Gastrocnemius medialis (tissue), 4 donors: ENCODE results near the gene PROCA1. TPM values are rescaled to one million over a fixed set of nuclear protein-coding genes. Genes with fewer than 3 reads are reported as not detected.

Source experiments
- ATAC-seq, 2 donors: fragments of 150-250 bp; one replicate each; pipeline ENCODE4 v1.9.1; 2016
- DNase-seq, 2 donors: peaks; one replicate each; pipeline ENCODE4 v3.0.0-alpha.2; 2019
- H3K27ac ChIP-seq, 4 donors: fragments of 200-600 bp; sonication (generic); 1 replicate in 1 of 4; 2 replicates in 3 of 4; pipeline ENCODE4 v1.5.1; 2016 to 2018; ENCODE audit warnings: mild to moderate bottlenecking in 2 of 4, moderate library complexity in 1 of 4
- H3K27me3 ChIP-seq, 3 donors: fragments of 200-600 bp; sonication (generic) in 2 of 3; 1 replicate in 1 of 3; 2 replicates in 2 of 3; pipeline versions ENCODE4 v1.5.1 to v1.6.0; 2016 to 2019; ENCODE audit warnings: mild to moderate bottlenecking in 1 of 3, moderate library complexity in 1 of 3
- H3K36me3 ChIP-seq, 2 donors: fragments of 200-600 bp; sonication (generic) in 1 of 2; one replicate each; pipeline ENCODE4 v1.5.1; 2017 to 2018
- H3K4me1 ChIP-seq, 2 donors: fragments of 200-600 bp; sonication (generic) in 1 of 2; one replicate each; pipeline ENCODE4 v1.5.1; 2016 to 2017; ENCODE audit warnings: mild to moderate bottlenecking in 2 of 2
- H3K4me3 ChIP-seq, 4 donors: fragments of 200-600 bp; sonication (generic) in 3 of 4; 1 replicate in 1 of 4; 2 replicates in 3 of 4; pipeline ENCODE4 v1.5.1; 2016 to 2019; ENCODE audit warnings: mild to moderate bottlenecking in 2 of 4
- H3K9me3 ChIP-seq, 3 donors: fragments of 200-600 bp; sonication (generic) in 2 of 3; 1 replicate in 1 of 3; 2 replicates in 2 of 3; pipeline ENCODE4 v1.5.1; 2016 to 2019
- POLR2A ChIP-seq, 2 donors: fragments of 450-650 bp; IDR thresholded peaks; one replicate each; pipeline ENCODE4 v1.6.1; 2017; ENCODE audit warnings: antibody characterized with exemption in 2 of 2, mild to moderate bottlenecking in 2 of 2, moderate library complexity in 2 of 2
- in situ Hi-C, 4 donors: fragments of 200-750 bp; cut with MboI; loops; one replicate each; pipeline versions ENCODE4 v1.15.0 to v1.8.0; 2017; ENCODE audit warnings: low sequenced_read_pairs in 4 of 4
- intact Hi-C: fragments of 100-400 bp; cut with DNase I; formaldehyde crosslinking; loops from one replicate; pipeline ENCODE4 v1.15.1; 2023; ENCODE audit warnings: low total_unique reads
- total RNA-seq, 4 donors: library from RNA; depleted of rRNA; stranded (reverse); fragments of >200 nt; gene quantifications; one replicate each; pipeline versions ENCODE4 v1.1.0 to v1.2.3, GENCODE V29; 2016
- TF ChIP-seq, protein P1 (sequence below), 5 experiments: fragments of 450-650 bp in 3 of 5; fragments of 200-600 bp in 2 of 5; sonication (generic) in 2 of 5; IDR thresholded peaks in 4 of 5; conservative IDR thresholded peaks in 1 of 5; 1 replicate in 4 of 5; 2 replicates in 1 of 5; pipeline ENCODE4 v1.5.1; 2016 to 2019; ENCODE audit warnings: antibody characterized with exemption in 5 of 5, mild to moderate bottlenecking in 3 of 5, moderate library complexity in 3 of 5

PROCA1 gene
- total RNA-seq, 4 donors from 2014 or later, result 0.42 to 1.6 (median 0.49) TPM; not detected in 1

DNA sequence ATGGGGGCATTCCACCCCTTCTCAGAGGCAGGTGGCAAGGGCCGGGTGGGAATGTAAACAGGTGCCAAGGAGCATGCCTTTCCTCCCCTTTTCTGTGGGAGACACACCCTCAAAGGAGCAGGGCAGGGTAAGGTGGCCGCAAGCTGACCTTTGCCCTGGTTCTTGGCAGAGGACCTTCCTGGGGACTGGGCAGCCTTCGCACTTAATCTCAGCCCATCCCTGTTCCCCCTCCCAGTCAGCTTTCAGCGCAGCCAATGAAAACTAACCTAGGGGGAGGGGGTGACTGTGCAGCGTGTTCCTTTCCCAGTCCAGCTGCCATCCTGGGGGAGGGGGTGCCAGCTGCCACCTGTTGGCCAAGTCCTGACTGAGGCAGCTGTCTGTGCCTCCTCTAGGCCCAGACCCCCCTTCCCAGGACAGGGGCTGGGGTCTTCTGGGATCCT, 34.9 kb upstream of the PROCA1 start:
- Histone ChIP-seq H3K36me3 (no peaks in the 10 kb centered on the region), H3K9me3 (no peaks in the 10 kb centered on the region), H3K4me3 (no peak overlapping the region), H3K27ac (peak overlapping the region in 1 of 4 donors; percentile 54), H3K27me3 (no peaks in the 10 kb centered on the region), H3K4me1 (peaks cover 27 to 29% of the 10 kb centered on the region in 2 donors)
- intact Hi-C loops (no loop called here), in situ Hi-C loops (no loop called here)
- TF ChIP-seq POLR2A (IDR thresholded peaks at IDR 0.05), result no peak
- TF ChIP-seq, protein P1, sequence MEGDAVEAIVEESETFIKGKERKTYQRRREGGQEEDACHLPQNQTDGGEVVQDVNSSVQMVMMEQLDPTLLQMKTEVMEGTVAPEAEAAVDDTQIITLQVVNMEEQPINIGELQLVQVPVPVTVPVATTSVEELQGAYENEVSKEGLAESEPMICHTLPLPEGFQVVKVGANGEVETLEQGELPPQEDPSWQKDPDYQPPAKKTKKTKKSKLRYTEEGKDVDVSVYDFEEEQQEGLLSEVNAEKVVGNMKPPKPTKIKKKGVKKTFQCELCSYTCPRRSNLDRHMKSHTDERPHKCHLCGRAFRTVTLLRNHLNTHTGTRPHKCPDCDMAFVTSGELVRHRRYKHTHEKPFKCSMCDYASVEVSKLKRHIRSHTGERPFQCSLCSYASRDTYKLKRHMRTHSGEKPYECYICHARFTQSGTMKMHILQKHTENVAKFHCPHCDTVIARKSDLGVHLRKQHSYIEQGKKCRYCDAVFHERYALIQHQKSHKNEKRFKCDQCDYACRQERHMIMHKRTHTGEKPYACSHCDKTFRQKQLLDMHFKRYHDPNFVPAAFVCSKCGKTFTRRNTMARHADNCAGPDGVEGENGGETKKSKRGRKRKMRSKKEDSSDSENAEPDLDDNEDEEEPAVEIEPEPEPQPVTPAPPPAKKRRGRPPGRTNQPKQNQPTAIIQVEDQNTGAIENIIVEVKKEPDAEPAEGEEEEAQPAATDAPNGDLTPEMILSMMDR (IDR thresholded peaks at IDR 0.05 in 4 of 5, conservative IDR thresholded peaks at IDR 0.05 in 1 of 5), result no peak
- DNase-seq, result peak in 1 of 2 donors; percentile 47
- peak in 1 of 2 donors; percentile 6 for ATAC-seq

DNA sequence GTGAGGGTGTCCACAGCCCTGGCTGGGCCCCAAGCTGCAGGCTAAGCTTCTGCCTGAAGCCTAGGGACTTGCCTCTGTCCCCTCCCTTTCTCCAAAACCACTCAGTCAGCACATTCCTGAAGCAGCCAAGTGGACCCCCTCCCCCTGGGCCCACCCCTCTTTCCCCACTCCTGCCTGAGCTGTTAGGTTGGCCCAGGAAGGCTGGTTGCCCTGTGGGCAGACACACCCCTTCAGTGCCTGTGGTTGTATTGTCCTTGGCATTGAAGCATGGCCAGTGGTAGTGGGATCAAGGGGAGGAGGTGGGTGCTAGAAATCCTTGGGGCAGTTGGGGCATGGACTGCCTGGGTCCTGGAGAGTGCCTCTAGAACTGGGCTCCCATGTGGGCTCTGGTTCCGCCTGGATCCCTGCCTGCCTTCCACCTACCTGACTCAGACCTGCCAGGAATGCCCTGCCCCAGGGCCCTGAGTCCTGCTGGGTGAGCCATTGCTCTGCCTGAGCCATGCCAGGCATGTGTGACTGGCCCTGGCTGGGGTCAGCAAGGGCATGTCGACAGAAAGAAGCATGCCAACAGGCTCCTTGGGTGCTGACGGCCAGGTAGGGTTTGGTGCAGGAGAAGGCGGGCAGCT, 34.2 kb upstream of the PROCA1 start:
- Histone ChIP-seq H3K9me3 (no peaks in the 10 kb centered on the region), H3K27me3 (no peaks in the 10 kb centered on the region), H3K4me3 (peak overlapping the region in 2 of 4 donors; percentile 71 to 89), H3K36me3 (no peaks in the 10 kb centered on the region), H3K27ac (peak overlapping the region in 1 of 4 donors; percentile 81), H3K4me1 (peaks cover 27 to 29% of the 10 kb centered on the region in 2 donors)
- no peak for DNase-seq
- in situ Hi-C loops, result no loop called here
- ATAC-seq, result no peak
- intact Hi-C loops, result no loop called here
- TF ChIP-seq POLR2A (IDR thresholded peaks at IDR 0.05), result no peak
- TF ChIP-seq, protein P1 (IDR thresholded peaks at IDR 0.05 in 4 of 5, conservative IDR thresholded peaks at IDR 0.05 in 1 of 5), result no peak

- no peak for ATAC-seq
These were observed 33.5 kb upstream of the PROCA1 start for GRCh38 chr17:28744972-28745785.

GRCh38 chr17:28744104-28744971, 32.6 kb upstream of the PROCA1 start:
- ATAC-seq (peak in 1 of 2 donors; percentile 14), DNase-seq (no peak)
- intact Hi-C loops, result no loop called here
- TF ChIP-seq POLR2A (IDR thresholded peaks at IDR 0.05), result no peak
- TF ChIP-seq, protein P1 (IDR thresholded peaks at IDR 0.05 in 4 of 5, conservative IDR thresholded peaks at IDR 0.05 in 1 of 5), result no peak
- peak overlapping the region; percentile 68 to 81 (median 72) for H3K27ac ChIP-seq
- H3K4me3 ChIP-seq, result peak overlapping the region; percentile 71 to 89 (median 76)
- H3K4me1 ChIP-seq, result peaks cover 20 to 29% of the 10 kb centered on the region in 2 donors
- in situ Hi-C loops, result no loop called here
- no peaks in the 10 kb centered on the region for H3K27me3 ChIP-seq
- H3K36me3 ChIP-seq, result no peaks in the 10 kb centered on the region
- no peaks in the 10 kb centered on the region for H3K9me3 ChIP-seq

More at GRCh38 chr17:28744972-28745785, 33.5 kb upstream of the PROCA1 start:
- DNase-seq, result no peak
- in situ Hi-C loops, result no loop called here
- H3K27me3 ChIP-seq, result no peaks in the 10 kb centered on the region
- H3K9me3 ChIP-seq, result no peaks in the 10 kb centered on the region
- H3K4me1 ChIP-seq, result peaks cover 27 to 29% of the 10 kb centered on the region in 2 donors
- intact Hi-C loops, result no loop called here
- H3K36me3 ChIP-seq, result no peaks in the 10 kb centered on the region
- peak overlapping the region; percentile 68 to 81 (median 72) for H3K27ac ChIP-seq
- TF ChIP-seq POLR2A (IDR thresholded peaks at IDR 0.05), result no peak
- TF ChIP-seq, protein P1 (IDR thresholded peaks at IDR 0.05 in 4 of 5, conservative IDR thresholded peaks at IDR 0.05 in 1 of 5), result no peak
- H3K4me3 ChIP-seq, result peak overlapping the region; percentile 71 to 89 (median 76)
